ENCODE data around the gene SLC16A5.
A peak's percentile ranks its signal among the peaks of the same experiment; 100 is the strongest.

The SLC16A5 gene

GRCh38 chr17:75153780-75154194 lies 66.0 kb downstream of the SLC16A5 start:
- H3K4me3 ChIP-seq: peak overlapping the region; percentile 95
- peak overlapping the region in 1 of 2 donors; percentile 81 for H3K27ac ChIP-seq
- TF ChIP-seq CTCF (IDR thresholded peaks at IDR 0.05): no peak
- no peak for DNase-seq (ENCODE audit: low spot score)

GRCh38 chr17:75154195-75155106 lies 66.7 kb downstream of the SLC16A5 start, which contains the start of gene JPT1:
TSS of gene JPT1 (minus strand) at chr17:75154512. CDS start at chr17:75154397, 115 bp downstream.
- peak within 1 kb of the TSS in 1 of 2 donors; percentile 81 for H3K27ac ChIP-seq
- TF ChIP-seq CTCF (IDR thresholded peaks at IDR 0.05): no peak
- DNase-seq (ENCODE audit: low spot score): peak; percentile 98

GRCh38 chr17:75155191-75155601 lies 67.4 kb downstream of the SLC16A5 start:
- Histone ChIP-seq H3K4me3 (peak overlapping the region; percentile 95), H3K27ac (peak overlapping the region in 1 of 2 donors; percentile 81)
- no peak for TF ChIP-seq CTCF (IDR thresholded peaks at IDR 0.05)
- DNase-seq (ENCODE audit: low spot score): no peak

More at GRCh38 chr17:75154195-75155106, 66.7 kb downstream of the SLC16A5 start, which contains the start of gene JPT1:
- peak within 1 kb of the TSS; percentile 95 for H3K4me3 ChIP-seq

Measured in coronary artery (tissue), 2 donors.